HEK293 (cell line): Measurements from ENCODE around the gene PLK3.

Source experiments
- FEZF1 ChIP-seq: fragments of 450-650 bp; formaldehyde crosslinking; IDR thresholded peaks from 2 replicates; pipeline ENCODE4 v1.5.1; 2016; ENCODE audit warnings: missing biosample characterization, missing genetic modification characterization
- GLI4 ChIP-seq: fragments of 450-650 bp; formaldehyde crosslinking; IDR thresholded peaks from 2 replicates; pipeline ENCODE4 v1.5.1; 2016; ENCODE audit warnings: missing biosample characterization, missing genetic modification characterization
- MEIS1 ChIP-seq: sonication (generic); formaldehyde crosslinking; IDR thresholded peaks from 2 replicates; pipeline ENCODE4 v1.8.1; 2022; ENCODE audit warnings: missing genetic modification reagents, mild to moderate bottlenecking, borderline replicate concordance
- SP3 ChIP-seq: fragments of 450-650 bp; formaldehyde crosslinking; IDR thresholded peaks from 2 replicates; pipeline ENCODE4 v1.5.1; 2016; ENCODE audit warnings: missing biosample characterization, missing genetic modification characterization
- ZNF121 ChIP-seq: fragments of 450-650 bp; formaldehyde crosslinking; IDR thresholded peaks from 2 replicates; pipeline ENCODE4 v1.5.1; 2016; ENCODE audit warnings: missing biosample characterization, missing genetic modification characterization
- ZNF133 ChIP-seq: fragments of 450-650 bp; formaldehyde crosslinking; IDR thresholded peaks from 2 replicates; pipeline ENCODE4 v1.5.1; 2016; ENCODE audit warnings: missing biosample characterization, missing genetic modification characterization
- ZNF157 ChIP-seq: fragments of 450-650 bp; formaldehyde crosslinking; IDR thresholded peaks from 2 replicates; pipeline ENCODE4 v1.5.1; 2016; ENCODE audit warnings: missing biosample characterization, missing genetic modification characterization
- ZNF174 ChIP-seq: fragments of 450-650 bp; formaldehyde crosslinking; IDR thresholded peaks from 2 replicates; pipeline ENCODE4 v1.5.0; 2017; ENCODE audit warnings: missing biosample characterization, mild to moderate bottlenecking, missing genetic modification characterization
- ZNF2 ChIP-seq: fragments of 450-650 bp; formaldehyde crosslinking; IDR thresholded peaks from 2 replicates; pipeline ENCODE4 v1.5.1; 2016; ENCODE audit warnings: missing biosample characterization, missing genetic modification characterization
- ZNF248 ChIP-seq: fragments of 450-650 bp; formaldehyde crosslinking; IDR thresholded peaks from 2 replicates; pipeline ENCODE4 v1.5.1; 2017; ENCODE audit warnings: missing biosample characterization, missing genetic modification characterization
- ZNF302 ChIP-seq: fragments of 450-650 bp; formaldehyde crosslinking; IDR thresholded peaks from 2 replicates; pipeline ENCODE4 v1.5.1; 2016; ENCODE audit warnings: missing biosample characterization, missing genetic modification characterization, low read depth
- ZNF501 ChIP-seq: fragments of 450-650 bp; formaldehyde crosslinking; IDR thresholded peaks from 2 replicates; pipeline ENCODE4 v1.5.1; 2016; ENCODE audit warnings: missing biosample characterization, missing genetic modification characterization
- ZNF521 ChIP-seq: fragments of 450-650 bp; formaldehyde crosslinking; IDR thresholded peaks from 2 replicates; pipeline ENCODE4 v1.5.1; 2017; ENCODE audit warnings: missing biosample characterization, mild to moderate bottlenecking, missing genetic modification characterization
- ZNF549 ChIP-seq: fragments of 450-650 bp; IDR thresholded peaks from 2 replicates; pipeline ENCODE4 v1.5.1; 2018; ENCODE audit warnings: missing biosample characterization, missing genetic modification characterization, mild to moderate bottlenecking, inconsistent platforms, moderate library complexity
- ZNF555 ChIP-seq: fragments of 450-650 bp; formaldehyde crosslinking; conservative IDR thresholded peaks from 2 replicates; pipeline ENCODE4 v1.5.1; 2017; ENCODE audit warnings: missing biosample characterization, mild to moderate bottlenecking, missing genetic modification characterization, inconsistent platforms
- ZNF747 ChIP-seq: fragments of 450-650 bp; formaldehyde crosslinking; IDR thresholded peaks from 2 replicates; pipeline ENCODE4 v1.5.1; 2016; ENCODE audit warnings: missing biosample characterization, missing genetic modification characterization
- TF ChIP-seq, protein P1 (sequence below): fragments of 450-650 bp; formaldehyde crosslinking; IDR thresholded peaks from 2 replicates; pipeline ENCODE4 v1.5.1; 2017; ENCODE audit warnings: missing biosample characterization, missing genetic modification characterization
- TF ChIP-seq, protein P2 (sequence below): fragments of 450-650 bp; formaldehyde crosslinking; IDR thresholded peaks from 2 replicates; pipeline ENCODE4 v1.5.0; 2017; ENCODE audit warnings: missing biosample characterization, missing genetic modification characterization, borderline replicate concordance
- TF ChIP-seq, protein P3 (sequence below): fragments of 450-650 bp; formaldehyde crosslinking; IDR thresholded peaks from 2 replicates; pipeline ENCODE4 v1.5.1; 2016; ENCODE audit warnings: missing biosample characterization, missing genetic modification characterization
- TF ChIP-seq, protein P4 (sequence below): fragments of 450-650 bp; formaldehyde crosslinking; IDR thresholded peaks from 2 replicates; pipeline ENCODE4 v1.5.1; 2016; ENCODE audit warnings: missing biosample characterization, missing genetic modification characterization
- TF ChIP-seq, protein P5 (sequence below): fragments of 450-650 bp; formaldehyde crosslinking; IDR thresholded peaks from 2 replicates; pipeline ENCODE4 v1.5.1; 2017; ENCODE audit warnings: missing biosample characterization, missing genetic modification characterization
- TF ChIP-seq, protein P6 (sequence below): fragments of 450-650 bp; formaldehyde crosslinking; IDR thresholded peaks from 2 replicates; pipeline ENCODE4 v1.5.1; 2016; ENCODE audit warnings: missing biosample characterization, missing genetic modification characterization
- TF ChIP-seq, protein P7 (sequence below): fragments of 450-650 bp; formaldehyde crosslinking; IDR thresholded peaks from 2 replicates; pipeline ENCODE4 v1.5.1; 2016; ENCODE audit warnings: missing biosample characterization, missing genetic modification characterization
- TF ChIP-seq, protein P8 (sequence below): fragments of 450-650 bp; formaldehyde crosslinking; IDR thresholded peaks from 2 replicates; pipeline ENCODE4 v1.5.1; 2016; ENCODE audit warnings: missing biosample characterization, missing genetic modification characterization

Gene PLK3

DNA sequence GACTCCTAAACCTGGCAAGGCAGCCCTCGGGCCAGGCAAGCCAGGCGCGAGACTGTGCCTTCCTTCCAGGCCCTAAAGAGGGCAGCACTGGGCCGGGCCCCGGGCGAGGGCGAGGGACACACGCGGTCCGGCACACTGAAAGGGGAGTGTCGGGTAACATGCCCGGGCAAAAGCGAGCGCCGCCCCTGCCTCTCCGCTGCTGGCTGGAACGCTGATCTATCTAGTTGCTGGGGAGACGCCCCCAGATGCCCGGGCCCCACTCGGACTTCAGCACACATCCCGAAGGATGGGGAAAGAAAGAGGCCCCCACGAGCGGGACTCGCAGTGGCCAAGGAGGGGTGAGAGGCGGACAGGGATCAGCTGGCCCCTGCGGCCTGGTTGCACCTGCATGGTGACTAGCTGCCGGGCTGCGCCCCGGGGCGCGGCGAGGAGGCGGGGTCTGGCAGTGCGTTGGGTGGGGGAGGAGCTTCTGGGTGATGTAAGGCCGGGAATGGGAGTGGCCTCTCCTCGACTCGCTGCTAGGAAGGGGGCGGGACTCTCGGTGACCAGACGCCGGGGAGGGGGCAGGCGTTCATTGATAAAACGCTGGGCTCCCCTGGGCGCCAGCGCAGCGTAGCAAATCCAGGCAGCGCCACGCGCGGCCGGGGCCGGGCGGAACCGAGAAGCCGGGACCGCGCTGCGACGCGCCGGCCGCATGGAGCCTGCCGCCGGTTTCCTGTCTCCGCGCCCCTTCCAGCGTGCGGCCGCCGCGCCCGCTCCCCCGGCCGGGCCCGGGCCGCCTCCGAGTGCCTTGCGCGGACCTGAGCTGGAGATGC lies at the start of gene PLK3 (continued):
- TF ChIP-seq, protein P1, sequence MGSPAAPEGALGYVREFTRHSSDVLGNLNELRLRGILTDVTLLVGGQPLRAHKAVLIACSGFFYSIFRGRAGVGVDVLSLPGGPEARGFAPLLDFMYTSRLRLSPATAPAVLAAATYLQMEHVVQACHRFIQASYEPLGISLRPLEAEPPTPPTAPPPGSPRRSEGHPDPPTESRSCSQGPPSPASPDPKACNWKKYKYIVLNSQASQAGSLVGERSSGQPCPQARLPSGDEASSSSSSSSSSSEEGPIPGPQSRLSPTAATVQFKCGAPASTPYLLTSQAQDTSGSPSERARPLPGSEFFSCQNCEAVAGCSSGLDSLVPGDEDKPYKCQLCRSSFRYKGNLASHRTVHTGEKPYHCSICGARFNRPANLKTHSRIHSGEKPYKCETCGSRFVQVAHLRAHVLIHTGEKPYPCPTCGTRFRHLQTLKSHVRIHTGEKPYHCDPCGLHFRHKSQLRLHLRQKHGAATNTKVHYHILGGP (tag by site-specific recombination), result no peak
- TF ChIP-seq ZNF555 (tag by site-specific recombination) (no peak), ZNF133 (tag by site-specific recombination) (no peak), ZNF248 (tag by site-specific recombination) (no peak), FEZF1 (tag by site-specific recombination) (no peak; the same call in 1 of the 2 replicates), ZNF549 (no peak), ZNF302 (no peak), ZNF121 (no peak), ZNF747 (tag by site-specific recombination) (no peak), ZNF157 (no peak), GLI4 (tag by site-specific recombination) (no peak), ZNF2 (tag by site-specific recombination) (peak; percentile 94), SP3 (tag by site-specific recombination) (peak; percentile 92), ZNF501 (tag by site-specific recombination) (peak; percentile 99), ZNF521 (no peak), ZNF174 (tag by site-specific recombination) (no peak), MEIS1 (no peak)
- TF ChIP-seq, protein P2, sequence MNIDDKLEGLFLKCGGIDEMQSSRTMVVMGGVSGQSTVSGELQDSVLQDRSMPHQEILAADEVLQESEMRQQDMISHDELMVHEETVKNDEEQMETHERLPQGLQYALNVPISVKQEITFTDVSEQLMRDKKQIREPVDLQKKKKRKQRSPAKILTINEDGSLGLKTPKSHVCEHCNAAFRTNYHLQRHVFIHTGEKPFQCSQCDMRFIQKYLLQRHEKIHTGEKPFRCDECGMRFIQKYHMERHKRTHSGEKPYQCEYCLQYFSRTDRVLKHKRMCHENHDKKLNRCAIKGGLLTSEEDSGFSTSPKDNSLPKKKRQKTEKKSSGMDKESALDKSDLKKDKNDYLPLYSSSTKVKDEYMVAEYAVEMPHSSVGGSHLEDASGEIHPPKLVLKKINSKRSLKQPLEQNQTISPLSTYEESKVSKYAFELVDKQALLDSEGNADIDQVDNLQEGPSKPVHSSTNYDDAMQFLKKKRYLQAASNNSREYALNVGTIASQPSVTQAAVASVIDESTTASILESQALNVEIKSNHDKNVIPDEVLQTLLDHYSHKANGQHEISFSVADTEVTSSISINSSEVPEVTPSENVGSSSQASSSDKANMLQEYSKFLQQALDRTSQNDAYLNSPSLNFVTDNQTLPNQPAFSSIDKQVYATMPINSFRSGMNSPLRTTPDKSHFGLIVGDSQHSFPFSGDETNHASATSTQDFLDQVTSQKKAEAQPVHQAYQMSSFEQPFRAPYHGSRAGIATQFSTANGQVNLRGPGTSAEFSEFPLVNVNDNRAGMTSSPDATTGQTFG (tag by site-specific recombination), result no peak
- TF ChIP-seq, protein P3, sequence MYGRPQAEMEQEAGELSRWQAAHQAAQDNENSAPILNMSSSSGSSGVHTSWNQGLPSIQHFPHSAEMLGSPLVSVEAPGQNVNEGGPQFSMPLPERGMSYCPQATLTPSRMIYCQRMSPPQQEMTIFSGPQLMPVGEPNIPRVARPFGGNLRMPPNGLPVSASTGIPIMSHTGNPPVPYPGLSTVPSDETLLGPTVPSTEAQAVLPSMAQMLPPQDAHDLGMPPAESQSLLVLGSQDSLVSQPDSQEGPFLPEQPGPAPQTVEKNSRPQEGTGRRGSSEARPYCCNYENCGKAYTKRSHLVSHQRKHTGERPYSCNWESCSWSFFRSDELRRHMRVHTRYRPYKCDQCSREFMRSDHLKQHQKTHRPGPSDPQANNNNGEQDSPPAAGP (tag by site-specific recombination), result peak; percentile 96
- TF ChIP-seq, protein P4, sequence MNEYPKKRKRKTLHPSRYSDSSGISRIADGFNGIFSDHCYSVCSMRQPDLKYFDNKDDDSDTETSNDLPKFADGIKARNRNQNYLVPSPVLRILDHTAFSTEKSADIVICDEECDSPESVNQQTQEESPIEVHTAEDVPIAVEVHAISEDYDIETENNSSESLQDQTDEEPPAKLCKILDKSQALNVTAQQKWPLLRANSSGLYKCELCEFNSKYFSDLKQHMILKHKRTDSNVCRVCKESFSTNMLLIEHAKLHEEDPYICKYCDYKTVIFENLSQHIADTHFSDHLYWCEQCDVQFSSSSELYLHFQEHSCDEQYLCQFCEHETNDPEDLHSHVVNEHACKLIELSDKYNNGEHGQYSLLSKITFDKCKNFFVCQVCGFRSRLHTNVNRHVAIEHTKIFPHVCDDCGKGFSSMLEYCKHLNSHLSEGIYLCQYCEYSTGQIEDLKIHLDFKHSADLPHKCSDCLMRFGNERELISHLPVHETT (tag by site-specific recombination), result peak; percentile 90
- TF ChIP-seq, protein P5, sequence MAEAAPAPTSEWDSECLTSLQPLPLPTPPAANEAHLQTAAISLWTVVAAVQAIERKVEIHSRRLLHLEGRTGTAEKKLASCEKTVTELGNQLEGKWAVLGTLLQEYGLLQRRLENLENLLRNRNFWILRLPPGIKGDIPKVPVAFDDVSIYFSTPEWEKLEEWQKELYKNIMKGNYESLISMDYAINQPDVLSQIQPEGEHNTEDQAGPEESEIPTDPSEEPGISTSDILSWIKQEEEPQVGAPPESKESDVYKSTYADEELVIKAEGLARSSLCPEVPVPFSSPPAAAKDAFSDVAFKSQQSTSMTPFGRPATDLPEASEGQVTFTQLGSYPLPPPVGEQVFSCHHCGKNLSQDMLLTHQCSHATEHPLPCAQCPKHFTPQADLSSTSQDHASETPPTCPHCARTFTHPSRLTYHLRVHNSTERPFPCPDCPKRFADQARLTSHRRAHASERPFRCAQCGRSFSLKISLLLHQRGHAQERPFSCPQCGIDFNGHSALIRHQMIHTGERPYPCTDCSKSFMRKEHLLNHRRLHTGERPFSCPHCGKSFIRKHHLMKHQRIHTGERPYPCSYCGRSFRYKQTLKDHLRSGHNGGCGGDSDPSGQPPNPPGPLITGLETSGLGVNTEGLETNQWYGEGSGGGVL (tag by site-specific recombination), result no peak
- TF ChIP-seq, protein P6, sequence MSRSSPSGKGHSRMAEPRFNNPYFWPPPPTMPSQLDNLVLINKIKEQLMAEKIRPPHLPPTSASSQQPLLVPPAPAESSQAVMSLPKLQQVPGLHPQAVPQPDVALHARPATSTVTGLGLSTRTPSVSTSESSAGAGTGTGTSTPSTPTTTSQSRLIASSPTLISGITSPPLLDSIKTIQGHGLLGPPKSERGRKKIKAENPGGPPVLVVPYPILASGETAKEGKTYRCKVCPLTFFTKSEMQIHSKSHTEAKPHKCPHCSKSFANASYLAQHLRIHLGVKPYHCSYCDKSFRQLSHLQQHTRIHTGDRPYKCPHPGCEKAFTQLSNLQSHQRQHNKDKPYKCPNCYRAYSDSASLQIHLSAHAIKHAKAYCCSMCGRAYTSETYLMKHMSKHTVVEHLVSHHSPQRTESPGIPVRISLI (tag by site-specific recombination), result no peak
- TF ChIP-seq, protein P7, sequence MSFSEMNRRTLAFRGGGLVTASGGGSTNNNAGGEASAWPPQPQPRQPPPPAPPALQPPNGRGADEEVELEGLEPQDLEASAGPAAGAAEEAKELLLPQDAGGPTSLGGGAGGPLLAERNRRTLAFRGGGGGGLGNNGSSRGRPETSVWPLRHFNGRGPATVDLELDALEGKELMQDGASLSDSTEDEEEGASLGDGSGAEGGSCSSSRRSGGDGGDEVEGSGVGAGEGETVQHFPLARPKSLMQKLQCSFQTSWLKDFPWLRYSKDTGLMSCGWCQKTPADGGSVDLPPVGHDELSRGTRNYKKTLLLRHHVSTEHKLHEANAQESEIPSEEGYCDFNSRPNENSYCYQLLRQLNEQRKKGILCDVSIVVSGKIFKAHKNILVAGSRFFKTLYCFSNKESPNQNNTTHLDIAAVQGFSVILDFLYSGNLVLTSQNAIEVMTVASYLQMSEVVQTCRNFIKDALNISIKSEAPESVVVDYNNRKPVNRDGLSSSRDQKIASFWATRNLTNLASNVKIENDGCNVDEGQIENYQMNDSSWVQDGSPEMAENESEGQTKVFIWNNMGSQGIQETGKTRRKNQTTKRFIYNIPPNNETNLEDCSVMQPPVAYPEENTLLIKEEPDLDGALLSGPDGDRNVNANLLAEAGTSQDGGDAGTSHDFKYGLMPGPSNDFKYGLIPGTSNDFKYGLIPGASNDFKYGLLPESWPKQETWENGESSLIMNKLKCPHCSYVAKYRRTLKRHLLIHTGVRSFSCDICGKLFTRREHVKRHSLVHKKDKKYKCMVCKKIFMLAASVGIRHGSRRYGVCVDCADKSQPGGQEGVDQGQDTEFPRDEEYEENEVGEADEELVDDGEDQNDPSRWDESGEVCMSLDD, result peak; percentile 89
- TF ChIP-seq, protein P8, sequence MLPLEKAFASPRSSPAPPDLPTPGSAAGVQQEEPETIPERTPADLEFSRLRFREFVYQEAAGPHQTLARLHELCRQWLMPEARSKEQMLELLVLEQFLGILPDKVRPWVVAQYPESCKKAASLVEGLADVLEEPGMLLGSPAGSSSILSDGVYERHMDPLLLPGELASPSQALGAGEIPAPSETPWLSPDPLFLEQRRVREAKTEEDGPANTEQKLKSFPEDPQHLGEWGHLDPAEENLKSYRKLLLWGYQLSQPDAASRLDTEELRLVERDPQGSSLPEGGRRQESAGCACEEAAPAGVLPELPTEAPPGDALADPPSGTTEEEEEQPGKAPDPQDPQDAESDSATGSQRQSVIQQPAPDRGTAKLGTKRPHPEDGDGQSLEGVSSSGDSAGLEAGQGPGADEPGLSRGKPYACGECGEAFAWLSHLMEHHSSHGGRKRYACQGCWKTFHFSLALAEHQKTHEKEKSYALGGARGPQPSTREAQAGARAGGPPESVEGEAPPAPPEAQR (tag by site-specific recombination), result no peak
